Activated CD8-positive, alpha-beta memory T cell treated with anti-CD3 and anti-CD28 coated beads, Interleukin-2, amount 10 ng/mL, durations not matched to agents 7 days and 5 days (primary cell): ENCODE measurements around the gene MPV17L2. TPM values are rescaled to one million over a fixed set of nuclear protein-coding genes. Genes with fewer than 3 reads are reported as not detected.
A peak's percentile ranks its signal among the peaks of the same experiment; 100 is the strongest.

Experiments used
- ATAC-seq: fragments of 150-1000 bp; cut with Tn5 transposase; one replicate; pipeline ENCODE4 v1.10.0; 2021; ENCODE audit warnings: moderate library complexity
- CTCF ChIA-PET: fragments of 350-600 bp; sonication (Branson Sonifier 250); formaldehyde crosslinking; loops from one replicate; lab custom pipeline; 2021; ENCODE audit warnings: antibody characterized with exemption; lab: Charles Lee
- DNase-seq: peaks from one replicate; pipeline ENCODE4 v3.0.0-alpha.2; 2020
- H3K27ac Mint-ChIP-seq: one replicate; pipeline ENCODE4 v1.8.0; 2021; ENCODE audit warnings: mild to moderate bottlenecking, mixed read lengths
- H3K27me3 Mint-ChIP-seq: one replicate; pipeline ENCODE4 v1.8.0; 2021; ENCODE audit warnings: mixed read lengths
- H3K36me3 Mint-ChIP-seq: one replicate; pipeline ENCODE4 v1.8.0; 2021; ENCODE audit warnings: mild to moderate bottlenecking, mixed read lengths
- H3K4me1 Mint-ChIP-seq: one replicate; pipeline ENCODE4 v1.8.0; 2021; ENCODE audit warnings: mixed read lengths
- H3K4me3 Mint-ChIP-seq: one replicate; pipeline ENCODE4 v1.8.0; 2021; ENCODE audit warnings: mild to moderate bottlenecking, moderate library complexity, mixed read lengths
- H3K9me3 Mint-ChIP-seq: one replicate; pipeline ENCODE4 v1.8.0; 2022; ENCODE audit warnings: low read depth, mixed read lengths
- total RNA-seq, 2 experiments: library from RNA; stranded (reverse); gene quantifications; one replicate each; pipeline ENCODE4 v1.2.3, GENCODE V29; 2021

Gene MPV17L2
- total RNA-seq, 2 experiments from 2014 or later = 8.2 to 12.9 TPM

DNA sequence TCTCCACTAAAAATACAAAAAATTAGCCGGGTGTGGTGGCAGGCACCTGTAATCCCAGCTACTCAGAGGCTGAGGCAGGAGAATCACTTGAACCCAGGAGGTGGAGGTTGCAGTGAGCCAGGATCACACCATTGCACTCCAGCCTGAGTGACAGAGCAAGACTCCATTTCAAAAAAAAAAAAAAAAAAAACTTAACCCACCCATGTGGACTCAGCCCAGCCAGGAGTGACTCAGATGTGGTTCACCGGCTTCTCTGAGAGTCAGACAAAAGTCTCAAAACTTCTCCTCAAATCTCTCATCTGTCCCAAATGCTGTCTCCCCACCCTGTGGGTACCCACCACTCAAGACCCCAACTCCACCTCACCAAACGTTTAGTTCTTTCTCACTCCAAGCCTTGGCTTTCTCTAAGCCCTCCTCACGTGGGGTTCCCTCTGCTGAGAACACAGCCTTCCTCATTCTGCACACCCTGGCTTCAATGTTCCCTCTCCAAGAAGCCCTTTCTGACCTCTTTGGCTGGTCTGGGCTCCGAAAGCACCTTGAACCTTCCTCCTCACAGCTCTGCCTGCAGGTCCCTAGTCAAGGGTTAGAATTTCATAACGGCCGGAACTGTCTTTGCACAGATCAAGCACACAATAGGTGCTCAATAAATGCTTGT lies 21.9 kb downstream of the MPV17L2 start:
- peak; percentile 59 for ATAC-seq
- H3K27me3 Mint-ChIP-seq = peaks cover 5% of the 10 kb centered on the region
- peaks cover 9% of the 10 kb centered on the region for H3K4me1 Mint-ChIP-seq

DNA sequence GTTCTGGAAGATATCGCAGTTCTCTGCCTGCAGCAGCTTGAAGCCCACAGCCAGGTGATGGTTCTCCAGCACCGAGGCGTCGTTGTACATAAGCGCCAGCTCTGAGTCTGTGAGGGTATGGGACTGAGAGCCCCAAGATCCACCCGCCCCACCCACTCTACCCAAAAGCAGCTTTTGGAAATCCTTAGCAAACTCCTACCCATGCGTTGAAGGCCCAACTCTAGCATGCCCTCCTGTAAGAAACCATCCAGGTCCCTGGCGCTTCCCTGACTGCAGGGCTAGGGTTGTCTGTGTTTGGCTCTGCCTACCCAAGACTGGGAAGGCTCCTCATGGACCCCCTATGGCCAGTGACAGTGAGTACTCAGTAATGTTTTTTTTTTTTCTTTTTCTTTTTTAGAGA lies 23.8 kb downstream of the MPV17L2 start:
- no peak overlapping the region for H3K4me3 Mint-ChIP-seq
- ATAC-seq = no peak
- H3K27me3 Mint-ChIP-seq = peaks cover 18% of the 10 kb centered on the region
- no peak for DNase-seq
- no peaks in the 10 kb centered on the region for H3K36me3 Mint-ChIP-seq
- no peaks in the 10 kb centered on the region for H3K9me3 Mint-ChIP-seq
- no peak overlapping the region for H3K27ac Mint-ChIP-seq
- peaks cover 10% of the 10 kb centered on the region for H3K4me1 Mint-ChIP-seq
- CTCF ChIA-PET = interaction anchor here (0.9 to 1.3 kb wide), 2 partner anchors 35 to 195 kb away, joined by 3 to 4 read pairs; no protein-coding TSS in a partner anchor

More for the DNA sequence above, 21.9 kb downstream of the MPV17L2 start:
- CTCF ChIA-PET = interaction anchor here (0.7 to 1.4 kb wide), 2 partner anchors 9 to 10 kb away, joined by 3 read pairs; no protein-coding TSS in a partner anchor
- Mint-ChIP-seq H3K36me3 (no peaks in the 10 kb centered on the region), H3K27ac (no peak overlapping the region), H3K9me3 (no peaks in the 10 kb centered on the region), H3K4me3 (no peak overlapping the region)
- no peak for DNase-seq

DNA sequence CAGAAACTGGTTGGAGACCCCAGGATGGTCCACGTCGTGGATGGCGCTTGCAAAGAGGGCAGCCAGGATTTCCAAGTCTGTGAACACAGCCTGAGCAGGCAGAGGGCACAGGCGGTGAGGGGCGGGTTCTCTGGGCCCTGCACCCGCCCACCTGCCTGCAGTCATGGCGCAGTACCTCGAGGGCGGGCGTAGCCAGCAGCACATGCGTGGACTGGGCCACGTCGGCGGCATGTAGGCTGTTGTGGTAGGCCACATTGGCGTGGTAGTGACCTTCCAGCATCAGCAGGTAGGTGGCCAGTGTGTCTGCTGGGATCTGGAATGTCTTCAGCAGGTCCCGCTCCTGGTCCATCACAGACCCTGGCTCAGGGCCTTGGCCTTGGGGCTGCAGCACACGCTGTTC lies 25.1 kb downstream of the MPV17L2 start:
- Mint-ChIP-seq H3K9me3 (no peaks in the 10 kb centered on the region), H3K4me3 (no peak overlapping the region), H3K27ac (no peak overlapping the region), H3K36me3 (no peaks in the 10 kb centered on the region), H3K4me1 (peaks cover 10% of the 10 kb centered on the region), H3K27me3 (peaks cover 24% of the 10 kb centered on the region)
- DNase-seq = no peak
- CTCF ChIA-PET = interaction anchor here (1.3 kb wide), 1 partner anchor 34 kb away, joined by 3 read pairs; no protein-coding TSS in a partner anchor
- no peak for ATAC-seq

DNA sequence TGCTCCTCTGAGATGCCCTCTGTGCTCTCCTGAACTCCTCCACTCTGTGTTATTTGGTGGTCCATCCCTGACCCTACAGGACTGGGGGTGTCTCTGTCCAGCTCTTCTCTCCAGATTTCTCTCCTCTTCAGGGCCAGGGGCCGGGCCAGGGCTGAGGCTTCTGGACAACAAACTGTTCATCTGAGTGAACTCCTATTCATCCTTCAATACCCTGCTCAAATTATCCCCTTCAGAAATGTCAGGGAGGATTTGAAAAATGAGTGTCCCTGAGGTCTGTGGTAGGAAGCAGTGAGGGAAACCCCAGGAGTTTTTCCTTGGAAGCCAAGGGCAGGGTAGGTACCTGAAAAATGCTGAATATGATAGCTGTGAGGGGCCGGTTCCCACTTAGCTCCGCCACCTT lies 25.6 kb downstream of the MPV17L2 start:
- H3K4me3 Mint-ChIP-seq = no peak overlapping the region
- peaks cover 29% of the 10 kb centered on the region for H3K27me3 Mint-ChIP-seq
- H3K9me3 Mint-ChIP-seq = no peaks in the 10 kb centered on the region
- ATAC-seq (no peak), DNase-seq (no peak)
- peaks cover 10% of the 10 kb centered on the region for H3K4me1 Mint-ChIP-seq
- CTCF ChIA-PET = interaction anchor here (1.3 kb wide), 1 partner anchor 34 kb away, joined by 3 read pairs; no protein-coding TSS in a partner anchor
- H3K36me3 Mint-ChIP-seq = no peaks in the 10 kb centered on the region
- no peak overlapping the region for H3K27ac Mint-ChIP-seq

DNA sequence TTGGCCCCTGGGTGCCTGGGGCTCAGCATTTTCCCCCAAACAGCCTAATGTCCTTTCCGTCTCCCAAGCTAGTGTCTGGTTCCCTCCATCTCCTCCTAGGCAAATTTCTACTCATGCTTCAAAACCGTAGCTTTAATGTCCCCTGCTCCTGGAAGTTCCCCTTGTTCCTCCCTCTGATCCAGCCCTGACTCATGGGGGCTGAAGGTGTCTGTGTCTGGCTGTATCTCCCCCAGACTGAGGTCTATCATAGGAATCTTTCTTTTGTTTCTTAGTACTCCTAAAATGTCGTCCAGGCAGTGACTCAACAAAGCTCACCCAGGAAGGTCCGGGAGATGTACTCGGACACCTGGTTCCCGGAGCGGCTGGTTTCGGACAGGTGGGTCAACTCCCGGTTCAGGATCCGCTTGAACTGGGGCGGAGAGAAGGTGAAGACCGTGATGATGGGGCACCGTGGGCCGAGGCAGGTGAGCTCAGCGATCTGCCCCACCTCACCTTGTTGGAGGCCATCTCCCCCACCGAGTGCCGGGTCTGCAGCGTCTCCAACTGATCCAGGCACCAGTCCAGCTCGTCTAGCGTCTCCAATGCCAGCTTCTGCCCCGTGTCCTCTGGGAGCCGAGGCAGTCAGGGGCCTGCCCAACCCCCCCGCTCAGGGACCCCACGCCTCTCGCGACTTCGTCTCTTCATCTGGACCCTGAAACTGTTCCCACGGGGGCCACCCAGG lies 27.1 kb downstream of the MPV17L2 start:
- Mint-ChIP-seq H3K4me3 (no peak overlapping the region), H3K9me3 (no peaks in the 10 kb centered on the region), H3K27me3 (peaks cover 41% of the 10 kb centered on the region), H3K27ac (peak overlapping the region; percentile 9), H3K36me3 (peaks cover 2% of the 10 kb centered on the region), H3K4me1 (peaks cover 17% of the 10 kb centered on the region)
- DNase-seq = no peak
- CTCF ChIA-PET = interaction anchor here (0.8 to 1.3 kb wide), 2 partner anchors 17 to 30 kb away, joined by 3 to 4 read pairs; partner anchors contain the start of gene RAB3A
- no peak for ATAC-seq

DNA sequence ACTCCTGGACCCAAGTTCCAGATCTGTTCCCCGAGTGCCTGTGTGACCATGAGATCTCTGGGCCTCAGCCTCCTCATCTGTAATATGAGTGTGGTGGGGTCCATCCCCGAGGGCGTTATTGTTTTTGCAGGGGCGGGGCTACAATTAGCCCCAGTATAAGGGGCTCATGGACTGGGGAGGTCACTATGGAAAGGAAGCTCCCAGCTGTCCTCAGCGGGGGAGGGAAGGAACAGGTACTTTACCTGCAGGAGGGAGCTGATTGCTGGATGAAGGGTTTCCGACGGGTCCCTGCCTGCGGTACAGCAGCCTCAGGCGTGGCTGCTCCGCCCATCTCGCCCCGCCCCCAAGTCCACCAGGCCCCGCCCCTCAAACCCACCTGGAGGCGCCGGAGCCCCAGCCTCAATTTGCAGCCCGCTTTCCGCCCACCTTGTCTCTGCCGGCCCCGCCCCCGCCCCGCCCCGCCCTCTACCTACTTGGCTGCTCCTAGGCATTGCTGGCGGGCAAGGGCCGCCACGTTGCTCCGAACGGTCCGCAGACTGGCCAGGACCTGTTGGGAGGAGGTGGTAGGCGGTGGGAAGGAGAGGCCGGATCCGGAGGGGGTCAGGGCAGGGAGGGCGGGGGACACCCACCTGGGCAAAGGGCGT lies 27.7 kb downstream of the MPV17L2 start:
- Mint-ChIP-seq H3K9me3 (no peaks in the 10 kb centered on the region), H3K27ac (no peak overlapping the region), H3K36me3 (peaks cover 2% of the 10 kb centered on the region), H3K4me1 (peaks cover 15% of the 10 kb centered on the region), H3K4me3 (no peak overlapping the region), H3K27me3 (peaks cover 48% of the 10 kb centered on the region)
- no peak for DNase-seq
- no peak for ATAC-seq
- CTCF ChIA-PET = interaction anchor here (1.3 to 1.7 kb wide), 2 partner anchors 31 to 108 kb away, joined by 7 read pairs; no protein-coding TSS in a partner anchor

DNA sequence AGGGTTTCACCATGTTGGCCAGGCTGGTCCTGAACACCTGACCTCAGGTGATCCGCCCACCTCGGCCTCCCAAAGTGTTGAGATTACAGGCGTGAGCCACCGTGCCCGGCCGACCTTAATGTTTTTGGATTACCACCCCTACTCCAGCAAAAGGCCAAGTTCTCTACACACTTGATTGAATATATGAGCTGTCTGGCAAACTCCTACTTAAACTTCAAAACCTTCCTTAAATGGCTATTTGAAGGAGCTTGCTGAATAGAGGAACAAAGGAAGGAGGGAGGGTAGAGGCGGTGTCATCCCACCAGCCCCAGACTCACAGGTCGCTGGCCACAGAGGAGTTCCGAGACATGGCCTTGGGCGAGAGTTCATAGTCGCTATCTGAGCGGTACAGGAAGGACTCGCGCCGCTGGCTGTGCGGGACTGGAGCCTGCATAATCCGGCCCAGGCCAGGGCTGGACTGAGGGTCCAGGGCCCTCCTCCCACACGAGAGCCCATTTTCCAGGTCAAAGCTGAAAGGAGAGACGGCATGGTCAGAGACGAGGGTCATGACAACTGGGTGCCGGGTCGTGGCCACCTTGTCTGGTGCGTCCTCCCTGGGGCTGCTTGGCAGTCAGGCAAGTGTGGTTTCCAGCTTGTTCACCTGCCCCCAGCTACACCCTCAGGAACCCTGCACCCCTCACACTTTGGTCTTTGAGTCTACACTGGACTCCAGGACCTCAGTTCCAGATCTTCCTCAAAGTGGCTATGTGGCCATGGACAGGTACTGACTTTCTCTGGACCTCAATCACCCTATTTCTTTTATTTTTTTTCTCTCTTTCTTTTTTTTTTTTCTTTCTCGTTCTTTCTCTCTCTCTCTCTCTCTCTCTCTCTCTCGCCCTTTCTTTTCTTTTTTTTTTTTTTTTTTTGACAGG lies 29.1 kb downstream of the MPV17L2 start:
- no peak for DNase-seq
- H3K9me3 Mint-ChIP-seq = no peaks in the 10 kb centered on the region
- no peak for ATAC-seq
- H3K4me1 Mint-ChIP-seq = peaks cover 17% of the 10 kb centered on the region
- H3K4me3 Mint-ChIP-seq = no peak overlapping the region
- no peak overlapping the region for H3K27ac Mint-ChIP-seq
- H3K36me3 Mint-ChIP-seq = peaks cover 2% of the 10 kb centered on the region
- CTCF ChIA-PET = interaction anchor here (1.0 to 1.7 kb wide), 3 partner anchors 30 to 166 kb away, joined by 3 to 7 read pairs (median 7); no protein-coding TSS in a partner anchor
- peaks cover 58% of the 10 kb centered on the region for H3K27me3 Mint-ChIP-seq

DNA sequence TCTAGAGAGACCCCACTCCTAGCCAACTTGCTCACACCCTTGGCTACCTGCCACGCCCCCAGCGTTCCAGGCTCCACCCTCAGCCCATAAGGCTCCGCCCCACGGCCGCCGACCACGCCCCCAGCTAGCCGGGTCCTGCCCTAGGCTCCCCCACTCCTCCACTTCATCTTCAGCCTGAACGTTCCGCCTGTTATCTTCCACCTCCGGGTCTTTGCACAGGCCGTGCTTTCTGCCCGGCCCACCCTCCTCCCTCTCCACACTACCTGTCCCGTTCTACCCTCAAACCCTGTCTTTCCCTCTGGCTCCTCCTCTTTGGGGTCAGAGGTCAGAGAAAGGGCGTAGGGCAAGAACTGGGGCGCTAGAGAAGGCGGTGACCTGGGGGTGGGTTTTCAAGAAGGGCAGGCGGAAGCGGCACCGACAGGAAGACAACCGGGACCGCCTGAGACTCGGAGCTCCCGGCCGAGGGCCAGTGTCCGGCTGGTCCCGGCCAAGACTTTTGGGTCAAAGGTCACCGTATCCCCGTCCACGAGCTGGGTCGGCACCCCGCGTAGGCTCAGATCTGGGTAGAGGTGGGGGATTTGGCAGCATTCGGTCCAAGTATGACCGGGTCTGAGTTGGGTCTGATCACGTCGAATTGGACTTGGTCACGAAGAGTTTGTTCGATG lies 31.0 kb downstream of the MPV17L2 start:
- peaks cover 68% of the 10 kb centered on the region for H3K27me3 Mint-ChIP-seq
- CTCF ChIA-PET = interaction anchor here (0.5 to 1.9 kb wide), 16 partner anchors 8 to 186 kb away, joined by 3 to 11 read pairs (median 4); partner anchors contain the start of gene JUND
- H3K27ac Mint-ChIP-seq = peak overlapping the region; percentile 70
- ATAC-seq (no peak), DNase-seq (peak; percentile 57)
- no peaks in the 10 kb centered on the region for H3K9me3 Mint-ChIP-seq
- peaks cover 19% of the 10 kb centered on the region for H3K4me1 Mint-ChIP-seq
- peaks cover 2% of the 10 kb centered on the region for H3K36me3 Mint-ChIP-seq
- peak overlapping the region; percentile 76 for H3K4me3 Mint-ChIP-seq

DNA sequence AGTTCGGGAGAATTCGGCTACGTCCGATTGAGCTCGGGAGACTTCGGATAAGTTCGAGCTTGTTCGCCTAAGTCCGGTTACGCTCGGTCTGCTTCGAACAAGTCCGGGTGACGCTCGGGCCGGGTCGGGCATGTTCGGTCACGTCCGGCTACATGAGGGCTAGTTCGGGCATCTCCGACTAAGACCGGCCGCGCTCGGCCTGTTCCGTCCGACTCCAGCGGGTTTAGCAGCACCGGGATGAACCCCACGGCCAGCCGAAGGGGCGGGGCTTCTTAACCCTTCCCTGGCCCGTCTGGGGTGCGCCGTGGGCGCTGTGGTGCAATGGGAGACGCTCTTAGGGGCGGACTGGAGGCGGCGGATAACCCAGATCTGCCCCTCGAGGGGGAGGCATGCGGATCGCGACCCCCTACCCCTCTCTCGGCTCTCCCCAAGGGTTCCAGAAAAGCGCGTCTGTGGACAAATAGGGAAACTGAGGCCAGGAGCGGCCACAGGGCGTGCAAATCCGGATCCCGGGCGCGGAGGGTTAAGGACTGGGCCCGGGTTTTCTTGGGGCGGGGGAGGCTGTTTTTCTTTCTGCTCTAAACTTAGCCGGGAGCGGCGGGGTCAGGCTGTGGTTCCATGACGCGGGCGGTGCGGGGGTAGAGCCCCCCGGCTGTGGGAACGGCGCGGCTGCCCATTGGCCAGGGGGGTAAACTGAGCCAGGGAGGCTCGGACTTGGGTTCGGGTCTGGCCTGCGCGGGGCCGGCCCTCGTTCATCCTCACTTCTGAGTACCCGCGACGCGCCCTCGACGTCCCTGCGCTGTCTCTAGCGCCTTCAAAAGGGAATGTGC lies 31.7 kb downstream of the MPV17L2 start:
- no peaks in the 10 kb centered on the region for H3K9me3 Mint-ChIP-seq
- peaks cover 18% of the 10 kb centered on the region for H3K4me1 Mint-ChIP-seq
- peaks cover 2% of the 10 kb centered on the region for H3K36me3 Mint-ChIP-seq
- DNase-seq = peak; percentile 96
- H3K27ac Mint-ChIP-seq = peak overlapping the region; percentile 70
- CTCF ChIA-PET = interaction anchor here (0.5 to 1.9 kb wide), 16 partner anchors 9 to 186 kb away, joined by 3 to 11 read pairs (median 4); partner anchors contain the start of gene JUND
- ATAC-seq = peak; percentile 99
- H3K4me3 Mint-ChIP-seq = peak overlapping the region; percentile 76
- H3K27me3 Mint-ChIP-seq = peaks cover 71% of the 10 kb centered on the region

DNA sequence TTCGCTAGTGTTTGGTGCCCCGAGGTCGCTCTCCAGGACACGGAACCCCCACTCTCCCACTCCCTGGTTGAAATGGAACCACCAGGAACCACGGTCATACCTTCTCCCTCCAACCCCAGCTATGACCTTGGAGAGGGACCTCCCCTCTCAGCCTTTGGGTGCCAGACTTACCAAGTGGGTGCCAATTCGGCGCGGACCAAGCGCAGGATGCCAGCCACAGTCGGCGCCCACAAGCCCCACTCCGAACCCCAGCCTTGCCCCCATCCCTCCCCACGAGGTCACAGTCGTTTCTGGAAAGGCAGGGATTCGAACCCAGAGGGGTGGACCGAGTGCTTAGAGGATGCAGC lies 32.3 kb downstream of the MPV17L2 start:
- no peak for DNase-seq
- ATAC-seq = no peak
- Mint-ChIP-seq H3K36me3 (peaks cover 2% of the 10 kb centered on the region), H3K27me3 (peaks cover 69% of the 10 kb centered on the region), H3K4me1 (peaks cover 15% of the 10 kb centered on the region), H3K4me3 (no peak overlapping the region), H3K27ac (no peak overlapping the region), H3K9me3 (no peaks in the 10 kb centered on the region)
- CTCF ChIA-PET = interaction anchor here (1.6 kb wide), 1 partner anchor 27 kb away, joined by 5 read pairs; no protein-coding TSS in a partner anchor

DNA sequence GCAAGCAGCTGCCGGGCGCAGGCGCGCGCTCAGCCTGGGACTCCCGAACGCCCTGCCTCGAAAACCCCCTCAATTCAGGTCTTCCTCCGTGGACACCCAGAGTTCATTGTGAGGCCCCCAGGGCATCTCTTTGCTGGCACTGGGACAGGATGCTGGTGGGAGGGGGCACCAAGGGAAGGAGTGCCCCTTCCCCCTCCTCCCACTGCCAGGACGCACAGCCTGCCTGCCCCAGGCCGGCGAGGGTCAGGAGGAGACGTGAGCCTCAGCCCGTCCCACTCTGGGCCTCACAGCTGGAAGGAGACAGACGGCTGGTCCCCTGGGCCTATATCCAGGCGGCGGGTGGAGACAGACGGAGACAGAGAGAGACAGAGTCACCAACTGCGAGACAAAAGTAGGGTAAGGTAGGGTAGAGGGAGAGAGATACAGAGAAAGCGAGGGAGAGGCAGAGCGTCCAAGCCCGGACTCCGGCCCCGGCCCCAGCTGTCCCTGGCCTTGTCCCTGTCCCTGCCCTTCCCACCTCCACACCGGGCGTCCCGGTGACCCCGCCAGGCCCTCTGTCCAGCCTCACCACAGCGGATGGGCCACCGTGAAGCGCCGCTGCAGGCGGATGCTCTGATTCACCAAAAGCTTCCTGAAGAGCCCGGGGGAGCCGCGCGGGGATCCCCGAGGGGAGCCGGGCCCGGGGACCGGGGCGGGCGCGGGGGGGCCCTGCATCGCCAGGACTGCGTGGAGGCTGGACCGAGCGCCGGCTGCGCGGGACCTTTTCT lies 32.9 kb downstream of the MPV17L2 start, which contains the start of gene PDE4C:
TSS of gene PDE4C (minus strand) at position 737 of the 767 bp plus-strand sequence. CDS start at position 714, 23 bp downstream.
- Mint-ChIP-seq H3K4me1 (peaks cover 15% of the 10 kb centered on the region), H3K36me3 (peaks cover 2% of the 10 kb centered on the region), H3K27me3 (peaks cover 70% of the 10 kb centered on the region), H3K9me3 (no peaks in the 10 kb centered on the region), H3K27ac (no peak within 1 kb of the TSS), H3K4me3 (no peak within 1 kb of the TSS)
- CTCF ChIA-PET = interaction anchor here (1.6 kb wide), 1 partner anchor 26 kb away, joined by 5 read pairs; no protein-coding TSS in a partner anchor
- ATAC-seq (no peak), DNase-seq (no peak)
